GM12878 (cell line): ENCODE data around the gene SORBS2. TPM values are rescaled to one million over a fixed set of nuclear protein-coding genes. Genes with fewer than 3 reads are reported as not detected.
A peak's percentile ranks its signal among the peaks of the same experiment; 100 is the strongest.

Experiments
- ATAC-seq: fragments of 200-7000 bp; cut with Tn5 transposase; 3 replicates; pipeline ENCODE4 v1.9.1; 2020; ENCODE audit warnings: mild to moderate bottlenecking, moderate library complexity
- BruUV-seq: library from RNA; stranded (reverse); fragments of 400-500 nt; replicated peaks from 2 replicates; lab custom pipeline; 2021; lab: Mats Ljungman, UMichigan
- CTCF ChIA-PET: fragments of 300-600 bp; sonication (Branson Sonifier 250); formaldehyde crosslinking; extraction: SDS; loops from one replicate; lab custom pipeline; 2021; ENCODE audit warnings: inconsistent platforms; lab: Yijun Ruan, JAX
- POLR2A ChIA-PET: fragments of 350-600 bp; formaldehyde crosslinking; extraction: SDS; loops from one replicate; lab custom pipeline; 2021; ENCODE audit warnings: inconsistent platforms; lab: Charles Lee
- RAD21 ChIA-PET: fragments of 300-600 bp; sonication (Branson Sonifier 250); formaldehyde crosslinking; loops from one replicate; lab custom pipeline; 2023; ENCODE audit warnings: antibody characterized with exemption; ENCODE audit not compliant: unreplicated experiment; lab: Charles Lee
- SMC1A ChIA-PET: fragments of 300-600 bp; sonication (Branson Sonifier 250); formaldehyde crosslinking; loops from one replicate; lab custom pipeline; 2023; ENCODE audit not compliant: unreplicated experiment, uncharacterized antibody; lab: Charles Lee
- DNase-seq: peaks from one replicate; pipeline ENCODE4 v3.0.0-alpha.2; 2011; ENCODE audit warnings: low read depth, low spot score
- FAIRE-seq: peaks from 3 replicates; lab custom pipeline; 2011; peaks lifted over from hg19 to GRCh38; lab: Jason Lieb, UNC
- H2AFZ ChIP-seq: 2 replicates; pipeline ENCODE4 v1.6.0; 2011; ENCODE audit warnings: low read depth, low read length, control low read depth; ENCODE audit not compliant: control insufficient read depth
- H3K27ac ChIP-seq: 2 replicates; pipeline ENCODE4 v1.5.1; 2011; ENCODE audit warnings: control low read depth; ENCODE audit not compliant: control insufficient read depth, insufficient read depth
- H3K27me3 ChIP-seq, 2 experiments: replicated peaks in 1 of 2; 2 replicates each; pipeline versions ENCODE4 v1.6.0 to v1.6.1; 2011; ENCODE audit warnings: low read length in 1 of 2; ENCODE audit not compliant: control insufficient read depth in 2 of 2, insufficient read depth in 2 of 2
- H3K36me3 ChIP-seq, 2 experiments: 2 replicates each; pipeline ENCODE4 v1.5.1; 2011; ENCODE audit warnings: low read length in 1 of 2; ENCODE audit not compliant: control insufficient read depth in 2 of 2, insufficient read depth in 2 of 2
- H3K4me1 ChIP-seq: 2 replicates; pipeline ENCODE4 v1.6.1; 2011; ENCODE audit warnings: mild to moderate bottlenecking, low read length, moderate library complexity, mixed read lengths; ENCODE audit not compliant: control insufficient read depth, insufficient read depth
- H3K4me2 ChIP-seq: 2 replicates; pipeline ENCODE4 v1.6.0; 2011; ENCODE audit warnings: control low read depth; ENCODE audit not compliant: control insufficient read depth, insufficient read depth
- H3K4me3 ChIP-seq: fragments of 200-600 bp; sonication (generic); 2 replicates; pipeline ENCODE4 v1.5.1; 2016
- H3K79me2 ChIP-seq: 2 replicates; pipeline ENCODE4 v1.6.0; 2011; ENCODE audit warnings: low read length; ENCODE audit not compliant: control insufficient read depth, insufficient read depth
- H3K9ac ChIP-seq: 2 replicates; pipeline ENCODE4 v1.8.0; 2011; ENCODE audit warnings: low read length, control low read depth, mixed read lengths; ENCODE audit not compliant: control insufficient read depth, insufficient read depth
- H3K9me3 ChIP-seq: replicated peaks from 3 replicates; pipeline ENCODE4 v1.5.1; 2011; ENCODE audit warnings: mild to moderate bottlenecking, low read length; ENCODE audit not compliant: control insufficient read depth, insufficient read depth
- H4K20me1 ChIP-seq: 2 replicates; pipeline ENCODE4 v1.6.0; 2011; ENCODE audit not compliant: control insufficient read depth, insufficient read depth
- BACH1 ChIP-seq: fragments of 450-650 bp; IDR thresholded peaks from 2 replicates; pipeline ENCODE4 v1.6.1; 2017; ENCODE audit warnings: mild to moderate bottlenecking, borderline replicate concordance
- CEBPZ ChIP-seq: fragments of 150-350 bp; IDR thresholded peaks from 2 replicates; pipeline ENCODE4 v1.6.1; 2016; ENCODE audit warnings: low read depth, low read length
- EGR1 ChIP-seq, 2 experiments: IDR thresholded peaks; 1 replicate in 1 of 2; 2 replicates in 1 of 2; pipeline ENCODE4 v1.6.1; 2011 to 2012; ENCODE audit warnings: low read depth in 2 of 2, low read length in 2 of 2, borderline replicate concordance in 1 of 2, mild to moderate bottlenecking in 1 of 2, moderate library complexity in 1 of 2
- IRF4 ChIP-seq: IDR thresholded peaks from 2 replicates; pipeline ENCODE4 v1.6.1; 2011; ENCODE audit warnings: low read depth, low read length
- JUND ChIP-seq: IDR thresholded peaks from 2 replicates; pipeline ENCODE4 v1.6.1; 2012; ENCODE audit warnings: low read depth, mild to moderate bottlenecking, low read length, improper control_type of control experiment, moderate library complexity
- MAX ChIP-seq: IDR thresholded peaks from 2 replicates; pipeline ENCODE4 v1.6.1; 2012; ENCODE audit warnings: low read depth, low read length, improper control_type of control experiment
- MEF2B ChIP-seq: fragments of 450-650 bp; IDR thresholded peaks from 2 replicates; pipeline ENCODE4 v1.6.1; 2018; ENCODE audit warnings: mild to moderate bottlenecking, moderate library complexity; ENCODE audit not compliant: partially characterized antibody, poor library complexity, severe bottlenecking
- POLR2AphosphoS2 ChIP-seq: IDR thresholded peaks from 2 replicates; pipeline ENCODE4 v1.6.1; 2011; ENCODE audit warnings: low read depth, mild to moderate bottlenecking, low read length, improper control_type of control experiment, moderate library complexity
- PRDM15 ChIP-seq: fragments of 450-650 bp; formaldehyde crosslinking; IDR thresholded peaks from 2 replicates; pipeline ENCODE4 v1.4.0; 2020; ENCODE audit warnings: mild to moderate bottlenecking, moderate library complexity
- SP1 ChIP-seq: IDR thresholded peaks from one replicate; pipeline ENCODE4 v1.6.1; 2011; ENCODE audit warnings: low read depth, low read length
- SPI1 ChIP-seq: IDR thresholded peaks from 2 replicates; pipeline ENCODE4 v1.6.1; 2011; ENCODE audit warnings: low read depth, mild to moderate bottlenecking, low read length, moderate library complexity, borderline replicate concordance; ENCODE audit not compliant: insufficient read depth
- ZNF24 ChIP-seq: fragments of 450-650 bp; IDR thresholded peaks from 2 replicates; pipeline ENCODE4 v1.6.1; 2017; ENCODE audit warnings: antibody characterized with exemption, mild to moderate bottlenecking
- WGBS: methylation state at CpG from one replicate; pipeline ENCODE4 v1.1.6; 2016; ENCODE audit warnings: low lambda C conversion rate; ENCODE audit not compliant: insufficient replicate concordance, insufficient coverage; ENCODE audit errors: missing lambda C conversion rate; 5-methylcytosine and 5-hydroxymethylcytosine counted together
- in situ Hi-C: fragments of 300-500 bp; cut with MboI; formaldehyde crosslinking; loops from 9 replicates; pipeline ENCODE4 v1.14.3; 2018; ENCODE audit warnings: mixed read lengths
- intact Hi-C: fragments of 100-400 bp; cut with micrococcal nuclease; formaldehyde crosslinking; loops from one replicate; pipeline ENCODE4 v1.14.2; 2022; ENCODE audit not compliant: unreplicated experiment
- polyA plus RNA-seq, 11 experiments: library from polyadenylated mRNA; depleted of rRNA in 4 of 11; unstranded in 6 of 11; stranded (reverse) in 5 of 11; fragments of >200 nt; fragmentation: Nextera tagmentation in 4 of 11; fragmentation: Illumina TruSeq in 1 of 11; extraction: Ambion mirVana in 4 of 11; extraction: Trizol in 1 of 11; gene quantifications; 1 replicate in 1 of 11; 2 replicates in 10 of 11; pipeline versions ENCODE4 v1.2.1 to v1.2.3, GENCODE V29; 2011 to 2016; ENCODE audit warnings: inconsistent platforms in 2 of 11, missing spikeins in 2 of 11, low read depth in 1 of 11
- total RNA-seq, 4 experiments: library from RNA; depleted of rRNA in 3 of 4; stranded (reverse); fragments of >200 nt in 3 of 4; fragmentation: Illumina TruSeq in 1 of 4; extraction: Trizol in 1 of 4; gene quantifications; 2 replicates each; pipeline versions ENCODE4 v1.2.1 to v1.2.3, GENCODE V29; 2013 to 2021

The SORBS2 gene
- total and polyA plus RNA-seq, 10 of the 15 experiments (the other 5 are each of a cell fraction or from before 2014, with no cell fraction given): 0.06 to 3.0 (median 0.79) TPM

DNA sequence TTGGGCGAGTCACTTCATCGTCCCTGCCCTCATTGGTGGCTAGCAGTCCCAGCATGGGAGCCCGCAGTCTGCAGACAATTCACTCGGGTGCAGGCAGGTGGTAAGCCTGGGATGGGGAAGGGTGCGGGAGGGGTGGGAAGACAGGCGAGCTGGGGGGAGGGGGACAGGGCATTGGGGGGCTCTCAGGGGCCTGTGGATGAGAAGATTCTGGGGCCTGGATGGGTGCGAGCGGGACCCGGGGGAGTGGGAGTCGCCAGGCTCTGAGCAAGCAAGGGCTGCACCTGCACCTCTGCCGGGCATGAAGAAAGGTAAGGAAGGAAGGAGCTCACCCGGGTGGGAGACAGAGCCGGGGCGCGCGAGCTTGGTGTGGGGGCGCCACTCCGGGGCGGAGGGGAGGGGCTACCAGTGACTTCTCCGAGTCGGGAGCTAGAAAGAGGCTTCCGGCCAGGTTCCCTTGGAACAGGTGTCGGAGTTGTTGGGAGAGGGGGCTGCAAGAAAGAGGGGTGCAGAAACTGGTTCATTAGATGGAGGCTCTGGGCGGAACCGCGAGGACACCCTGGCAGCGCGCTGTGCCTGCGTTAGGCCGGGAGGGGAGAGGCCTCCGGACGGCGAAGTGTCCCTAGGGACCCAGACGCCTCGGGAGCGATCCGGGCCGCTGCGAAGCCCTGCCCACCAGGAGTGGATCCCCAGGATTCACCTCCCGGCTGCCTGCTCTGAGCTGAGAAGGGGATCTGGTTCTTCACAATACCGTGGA lies 173.3 kb downstream of the SORBS2 start:
- in situ Hi-C loops: no loop called here
- no peak for FAIRE-seq
- no TSS peak for BruUV-seq
- H3K27ac ChIP-seq: no peak overlapping the region
- intact Hi-C loops: no loop called here
- no peaks in the 10 kb centered on the region for H3K79me2 ChIP-seq
- RAD21 ChIA-PET: interaction anchor here (1.3 kb wide), 1 partner anchor 383 kb away, joined by 4 read pairs; no protein-coding TSS in a partner anchor
- 0 out of 2 replicates have a peak overlapping the region, but pooled peaks have one; percentile 23 for H2AFZ ChIP-seq
- peaks cover 2% of the 10 kb centered on the region; the same call in 1 of the 3 replicates for H3K9me3 ChIP-seq
- TF ChIP-seq PRDM15: no peak
- no peak for TF ChIP-seq BACH1
- no peak for TF ChIP-seq JUND
- TF ChIP-seq SPI1: no peak
- TF ChIP-seq CEBPZ: no peak
- no peak for TF ChIP-seq ZNF24
- TF ChIP-seq IRF4: no peak
- TF ChIP-seq MEF2B: no peak
- no peak for TF ChIP-seq SP1
- TF ChIP-seq POLR2AphosphoS2: no peak
- TF ChIP-seq EGR1 (IDR thresholded peaks at IDR 0.05; ENCODE audit: borderline replicate concordance in 1 of 2, low read depth in 2 of 2, low read length in 2 of 2): no peak
- no peak for TF ChIP-seq MAX
- H3K9ac ChIP-seq: no peak overlapping the region
- SMC1A ChIA-PET: interaction anchor here (1.1 kb wide), 1 partner anchor 25 kb away, joined by 3 read pairs; no protein-coding TSS in a partner anchor
- no peaks in the 10 kb centered on the region for H3K4me1 ChIP-seq
- H4K20me1 ChIP-seq: no peaks in the 10 kb centered on the region
- no peak for ATAC-seq
- DNase-seq: no peak
- POLR2A ChIA-PET: no interaction called here
- H3K27me3 ChIP-seq: peaks cover 0 to 3% of the 10 kb centered on the region in 2 experiments; a peak in 2 of 4 replicates
- H3K4me3 ChIP-seq: no peak overlapping the region
- CTCF ChIA-PET: interaction anchor here (0.6 to 4.3 kb wide), 4 partner anchors 14 to 399 kb away, joined by 3 to 75 read pairs (median 4); no protein-coding TSS in a partner anchor
- H3K36me3 ChIP-seq: no peaks in the 10 kb centered on the region
- H3K4me2 ChIP-seq: no peak overlapping the region
- WGBS: 20% methylated on average over 38 of the region's 41 CpGs
